T-helper 1 cell (primary cell): ENCODE results near the gene MYO9A.

Source experiments
- DNase-seq, 5 donors: peaks; one replicate each; pipeline ENCODE4 v3.0.0-alpha.2; 2012 to 2020

The MYO9A gene

DNA sequence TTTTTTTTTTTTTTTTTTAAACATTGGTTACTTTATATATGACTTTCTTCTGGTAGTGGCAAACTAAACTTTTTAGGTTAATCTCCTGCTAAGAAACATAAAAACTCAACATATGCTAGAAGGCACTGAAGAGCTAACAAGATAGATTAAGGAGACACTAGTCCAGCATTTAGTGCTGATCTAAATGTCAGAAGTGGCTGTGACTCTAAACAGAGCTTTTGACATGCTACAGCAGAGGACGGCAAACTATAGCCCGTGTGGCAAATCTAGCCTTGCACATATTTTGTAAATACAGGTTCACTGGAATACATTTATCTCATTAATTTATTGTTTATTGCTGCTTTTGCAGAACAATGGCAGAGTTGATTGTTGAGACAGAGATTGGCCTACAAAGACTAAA lies 287.0 kb downstream of the MYO9A start:
- DNase-seq = no peak

DNA sequence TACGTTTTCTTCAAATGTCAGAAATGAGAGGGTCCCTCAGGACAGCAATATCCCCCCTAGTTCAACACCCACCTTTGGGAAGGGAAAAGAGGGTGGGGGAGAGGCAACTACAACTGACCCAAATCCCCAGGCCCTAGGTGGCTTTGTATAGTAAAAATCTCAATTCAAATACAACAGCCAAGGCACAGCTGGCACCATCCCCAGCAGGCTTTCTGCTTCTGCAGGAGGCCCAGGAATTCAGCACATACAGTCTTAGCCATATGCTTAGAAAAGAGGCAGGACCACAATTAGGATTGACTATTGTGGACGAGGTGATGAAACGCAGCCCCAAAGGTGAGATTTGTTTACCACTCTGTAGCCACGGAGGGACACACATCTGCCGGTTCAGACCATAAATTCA lies 291.8 kb downstream of the MYO9A start:
- DNase-seq = no peak

DNA sequence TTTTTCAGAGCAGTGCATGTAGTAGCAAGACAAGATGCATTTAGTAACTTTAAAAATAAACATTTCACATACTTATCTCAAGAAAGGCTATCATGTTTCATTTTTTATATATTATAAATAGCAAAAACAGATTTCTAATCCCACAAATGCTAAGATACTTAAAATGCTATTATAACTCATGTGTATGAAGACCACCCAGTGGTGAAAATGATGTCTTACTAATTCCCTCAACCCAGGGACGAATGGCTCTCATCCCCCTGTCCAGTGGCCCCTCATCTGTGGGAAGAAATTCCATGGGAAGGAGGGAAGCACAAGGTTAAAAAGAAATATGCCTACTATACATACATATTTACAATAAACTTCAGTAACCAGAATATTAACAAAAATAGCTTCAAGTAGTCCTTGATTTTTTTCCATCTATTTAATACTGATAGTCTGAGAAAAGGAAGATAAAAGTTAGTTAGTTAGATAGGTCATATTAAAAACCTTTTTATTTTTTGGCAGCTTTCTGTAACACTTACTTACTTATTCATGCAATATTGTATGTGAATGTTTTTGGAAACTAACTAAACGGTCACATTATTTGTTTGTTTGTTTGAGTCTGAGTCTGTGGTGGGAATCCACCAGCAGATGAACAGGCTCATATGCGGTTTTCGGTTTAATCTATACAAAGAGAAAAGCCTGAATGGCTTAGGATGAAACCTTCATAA lies 292.8 kb downstream of the MYO9A start:
- DNase-seq = no peak

DNA sequence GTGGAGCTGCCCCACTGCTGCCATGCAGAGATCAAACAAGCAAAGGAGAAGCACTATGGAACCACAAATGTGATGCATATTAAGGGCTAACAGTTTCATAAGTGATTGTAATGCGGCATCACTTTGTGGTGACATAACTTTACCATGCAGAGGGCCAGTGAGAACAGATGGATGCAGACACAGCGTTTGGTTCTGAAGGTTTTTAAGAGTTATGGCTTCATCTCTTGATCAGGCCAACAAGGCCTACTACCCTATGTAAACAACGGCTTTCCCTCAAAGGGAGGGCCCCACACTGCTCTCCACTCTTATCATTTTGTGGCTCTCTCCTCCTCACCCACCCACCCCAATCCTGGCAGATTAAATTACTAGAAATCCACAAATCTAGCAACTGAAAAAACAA lies 294.1 kb downstream of the MYO9A start:
- DNase-seq = no peak

DNA sequence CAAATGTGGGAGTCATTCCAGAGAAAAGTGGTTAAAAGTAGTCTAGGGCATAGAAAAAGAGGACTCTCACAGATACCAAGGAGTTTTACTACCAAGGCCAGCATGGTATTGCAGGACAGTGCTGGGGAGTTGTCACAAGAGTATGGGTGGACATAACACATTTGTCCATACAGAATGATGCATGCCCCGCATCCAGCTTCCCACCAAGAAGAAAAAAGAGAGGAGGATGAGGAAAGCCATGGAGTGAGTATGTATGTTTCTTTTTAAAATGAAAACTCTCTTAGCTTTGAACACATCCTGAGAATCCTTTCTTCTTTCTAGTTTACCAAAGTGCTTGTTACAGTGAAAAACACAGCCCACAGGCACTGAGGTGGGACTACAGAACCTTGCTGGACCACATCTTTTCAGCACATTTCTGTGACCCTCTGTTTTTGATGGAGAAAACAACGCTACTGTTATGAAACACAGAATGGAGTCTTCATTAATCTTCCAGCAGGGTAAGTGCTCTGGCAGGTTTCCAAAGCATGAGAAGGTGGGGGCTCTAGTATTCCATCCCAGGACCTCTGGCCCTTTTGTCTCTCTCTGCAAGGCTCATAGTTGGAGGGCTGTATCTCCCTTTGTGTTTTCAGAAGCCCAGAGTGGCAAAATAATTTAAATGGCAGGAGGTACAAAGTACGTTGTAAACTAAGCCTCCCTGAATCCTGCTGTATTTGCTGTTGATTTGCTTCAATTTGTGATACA lies 294.9 kb downstream of the MYO9A start:
- no peak for DNase-seq

DNA sequence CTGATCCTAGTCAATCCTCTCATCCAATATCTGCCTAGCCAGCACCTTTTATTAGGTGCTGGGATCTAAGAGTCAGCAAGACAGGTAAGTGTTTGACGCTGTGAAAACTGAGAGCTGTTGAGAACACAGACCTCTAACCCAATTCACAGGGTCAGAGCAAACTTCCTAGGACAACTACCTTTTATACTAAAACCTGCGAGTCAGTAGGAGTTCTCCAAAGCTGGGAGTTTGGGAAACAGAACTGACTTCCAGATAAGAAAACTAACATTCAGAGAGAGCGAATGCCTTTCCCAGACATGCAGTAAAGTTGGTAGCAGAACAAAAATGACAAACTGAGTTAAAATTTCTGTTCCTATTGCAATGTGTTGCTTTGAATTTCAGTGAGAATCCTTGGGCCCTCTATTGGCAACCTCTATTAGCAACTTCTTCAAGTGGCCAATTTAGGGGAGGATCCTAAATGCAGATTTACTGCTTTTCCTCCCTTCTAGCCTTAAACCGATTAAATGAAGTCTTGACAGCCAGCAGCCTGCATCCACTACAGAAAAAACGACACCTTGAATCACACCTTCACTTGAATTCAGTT lies 296.3 kb downstream of the MYO9A start:
- DNase-seq = no peak

DNA sequence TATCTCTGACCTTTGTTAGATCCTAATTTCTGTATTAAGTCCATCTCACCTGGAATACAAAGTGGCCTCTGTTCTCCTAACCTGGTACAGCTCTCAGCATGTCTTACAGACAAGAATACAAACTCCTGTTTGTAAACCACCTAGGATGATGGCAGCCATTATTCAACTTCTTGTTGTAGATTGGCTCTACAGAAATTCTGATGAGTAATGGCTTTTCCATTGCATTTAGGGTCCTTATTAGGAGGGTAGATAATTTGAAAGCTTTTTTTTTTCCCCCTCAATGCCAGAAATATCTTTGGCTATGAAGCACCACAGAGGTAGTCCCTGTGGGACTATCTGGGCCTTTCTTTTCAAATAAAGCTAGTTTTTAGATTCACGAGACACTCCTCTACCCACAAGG lies 297.8 kb downstream of the MYO9A start:
- no peak for DNase-seq

DNA sequence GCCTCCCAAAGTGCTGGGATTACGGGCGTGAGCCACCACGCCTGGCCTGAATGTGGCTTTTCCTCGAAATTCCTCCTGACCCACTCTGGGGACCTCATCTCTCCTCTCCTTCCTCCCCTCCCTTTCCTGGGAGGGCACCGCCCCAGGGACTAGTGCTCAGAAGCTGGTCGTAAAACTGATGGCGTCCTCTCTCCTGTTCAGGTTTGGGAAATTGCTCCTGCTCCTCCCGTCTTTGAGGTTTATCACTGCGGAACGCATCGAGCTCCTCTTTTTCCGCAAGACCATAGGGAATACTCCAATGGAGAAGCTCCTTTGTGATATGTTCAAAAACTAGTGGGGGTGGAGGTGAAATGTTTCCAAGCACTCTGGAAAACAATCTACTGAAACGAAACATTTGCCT lies 300.6 kb downstream of the MYO9A start:
- no peak for DNase-seq

DNA sequence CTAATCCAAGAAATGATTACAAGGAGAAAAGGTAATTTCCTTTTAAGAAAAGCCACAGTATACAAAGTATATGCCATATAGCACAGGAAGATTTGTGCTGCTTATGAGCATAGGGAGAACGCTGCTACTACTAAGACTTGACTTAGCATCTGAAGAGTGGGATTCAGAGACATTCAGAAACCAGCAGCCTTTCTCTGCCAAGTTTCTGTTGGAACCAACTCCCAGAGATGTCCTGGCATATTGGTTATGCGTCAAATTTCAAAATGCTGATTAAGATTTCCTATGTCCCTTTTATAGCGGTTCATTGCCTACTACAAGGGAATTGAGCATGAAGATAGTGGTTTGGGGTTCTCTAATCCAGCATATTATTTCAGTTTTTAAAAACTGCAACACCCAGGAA lies 302.6 kb downstream of the MYO9A start:
- no peak for DNase-seq

DNA sequence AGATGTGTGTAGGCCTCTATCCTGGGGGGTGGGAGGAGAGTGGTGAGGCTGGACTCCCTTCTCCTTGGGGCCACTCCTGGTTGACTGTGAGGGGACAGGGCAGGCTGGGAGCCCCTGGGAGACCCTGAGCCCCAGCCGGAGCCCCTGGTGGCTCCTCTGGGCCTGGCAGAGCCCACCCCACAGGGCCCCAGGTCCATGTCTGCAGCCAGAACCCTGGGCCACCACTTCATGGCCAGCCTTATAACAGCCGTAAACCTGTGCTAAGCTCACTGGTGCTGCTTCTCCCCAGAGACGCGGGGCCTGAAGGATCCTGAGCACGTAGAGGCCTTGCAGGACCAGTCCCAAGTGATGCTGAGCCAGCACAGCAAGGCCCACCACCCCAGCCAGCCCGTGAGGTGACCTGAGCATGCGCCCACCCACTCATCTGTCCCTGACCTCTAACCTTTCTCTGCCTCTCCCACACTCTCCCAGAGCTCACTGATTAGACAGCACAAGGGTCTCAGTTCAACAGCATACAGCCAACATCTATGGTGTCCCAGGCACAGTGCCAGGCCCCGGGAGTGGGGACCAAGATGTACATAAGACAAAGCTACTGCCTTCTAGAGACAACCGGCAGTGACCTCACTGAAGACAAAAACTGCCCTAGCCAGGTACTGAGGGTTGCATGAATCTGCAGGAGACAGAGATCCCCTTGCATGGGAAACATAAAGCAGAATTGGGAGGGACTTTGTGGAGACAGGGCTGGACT lies 304.1 kb downstream of the MYO9A start:
- DNase-seq = no peak

DNA sequence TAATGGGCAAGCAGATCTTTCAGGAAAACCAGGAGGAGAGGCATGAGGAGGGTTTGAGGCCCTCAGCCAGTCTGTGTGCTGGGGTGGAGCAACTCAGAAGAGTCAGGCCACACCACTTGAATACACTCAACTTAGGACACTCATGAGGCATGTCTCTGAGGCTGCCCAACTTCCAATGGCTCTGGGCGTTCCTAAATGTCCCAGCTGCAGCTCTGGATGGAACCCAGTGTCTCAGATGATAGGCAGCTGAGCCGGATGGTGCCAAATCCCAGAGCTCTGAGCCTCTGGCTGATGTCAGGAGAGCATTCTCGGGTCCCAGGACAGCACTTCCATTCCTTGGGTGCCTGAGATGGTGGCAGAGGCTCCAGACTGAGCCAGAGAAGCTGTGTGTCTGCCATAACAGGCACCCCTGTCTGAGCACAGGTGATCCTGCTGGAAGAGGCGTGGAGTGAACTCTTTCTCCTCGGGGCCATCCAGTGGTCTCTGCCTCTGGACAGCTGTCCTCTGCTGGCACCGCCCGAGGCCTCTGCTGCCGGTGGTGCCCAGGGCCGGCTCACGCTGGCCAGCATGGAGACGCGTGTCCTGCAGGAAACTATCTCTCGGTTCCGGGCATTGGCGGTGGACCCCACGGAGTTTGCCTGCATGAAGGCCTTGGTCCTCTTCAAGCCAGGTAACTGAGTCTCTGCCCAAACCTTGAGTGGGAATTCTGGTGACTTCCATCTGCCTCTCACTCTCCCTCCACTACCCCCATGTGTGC lies 304.8 kb downstream of the MYO9A start:
- no peak for DNase-seq

DNA sequence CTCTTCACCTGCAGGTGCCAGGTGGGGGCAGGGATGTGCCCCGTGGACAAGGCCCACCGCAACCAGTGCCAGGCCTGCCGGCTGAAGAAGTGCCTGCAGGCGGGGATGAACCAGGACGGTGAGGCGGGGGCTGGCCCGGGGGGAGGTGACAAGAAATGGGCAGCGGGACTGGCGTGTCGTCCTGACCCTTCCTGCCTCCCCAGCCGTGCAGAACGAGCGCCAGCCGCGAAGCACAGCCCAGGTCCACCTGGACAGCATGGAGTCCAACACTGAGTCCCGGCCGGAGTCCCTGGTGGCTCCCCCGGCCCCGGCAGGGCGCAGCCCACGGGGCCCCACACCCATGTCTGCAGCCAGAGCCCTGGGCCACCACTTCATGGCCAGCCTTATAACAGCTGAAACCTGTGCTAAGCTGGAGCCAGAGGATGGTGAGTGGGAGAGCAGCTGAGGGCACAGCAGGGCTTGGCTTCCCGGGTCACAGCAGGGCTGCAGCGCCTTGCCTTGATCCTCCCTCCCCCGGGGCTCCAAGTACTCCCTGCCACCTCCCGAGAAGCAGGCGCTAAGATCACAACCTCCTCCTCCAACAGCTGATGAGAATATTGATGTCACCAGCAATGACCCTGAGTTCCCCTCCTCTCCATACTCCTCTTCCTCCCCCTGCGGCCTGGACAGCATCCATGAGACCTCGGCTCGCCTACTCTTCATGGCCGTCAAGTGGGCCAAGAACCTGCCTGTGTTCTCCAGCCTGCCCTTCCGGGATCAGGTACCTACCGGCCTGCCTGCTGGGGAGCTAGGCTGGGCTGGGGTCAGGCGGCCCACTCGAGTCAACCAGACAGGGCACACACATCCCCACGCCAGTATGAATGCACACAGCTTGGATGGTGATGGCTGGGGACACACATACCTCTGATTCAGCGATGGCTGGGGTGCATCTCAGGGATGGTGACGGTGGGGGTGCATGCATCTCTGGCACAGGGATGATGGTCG lies 305.9 kb downstream of the MYO9A start:
- DNase-seq = no peak

DNA sequence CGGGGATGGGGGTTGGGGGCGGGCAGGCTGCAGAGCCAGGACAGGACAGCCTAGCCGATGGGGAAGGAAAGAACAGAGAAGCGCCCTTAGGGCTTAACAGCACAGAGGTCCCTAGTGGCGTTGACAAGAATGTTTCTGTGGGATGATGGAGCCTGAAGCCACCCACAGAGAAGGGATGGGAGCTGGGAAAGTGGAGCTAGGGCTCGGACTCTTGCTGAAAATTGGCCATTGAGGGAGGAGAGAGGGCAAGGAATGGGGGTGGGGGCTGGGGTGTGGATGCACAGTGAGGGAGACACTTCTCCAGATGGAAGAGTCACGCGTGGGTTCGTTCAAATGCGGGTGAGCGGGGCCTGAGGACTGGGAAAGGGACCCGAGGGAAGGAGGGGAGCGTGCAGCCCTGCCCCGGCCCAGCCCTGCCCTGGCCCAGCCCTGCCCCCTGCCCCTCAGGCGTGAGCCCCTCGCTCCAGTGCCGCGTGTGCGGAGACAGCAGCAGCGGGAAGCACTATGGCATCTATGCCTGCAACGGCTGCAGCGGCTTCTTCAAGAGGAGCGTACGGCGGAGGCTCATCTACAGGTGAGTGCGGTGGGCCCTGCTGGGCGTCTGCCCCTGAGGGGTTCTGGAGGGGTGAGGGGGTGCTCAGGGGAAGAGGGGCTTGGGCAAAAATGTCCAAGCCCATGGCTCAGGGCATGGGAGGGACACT lies 306.8 kb downstream of the MYO9A start:
- DNase-seq = no peak

DNA sequence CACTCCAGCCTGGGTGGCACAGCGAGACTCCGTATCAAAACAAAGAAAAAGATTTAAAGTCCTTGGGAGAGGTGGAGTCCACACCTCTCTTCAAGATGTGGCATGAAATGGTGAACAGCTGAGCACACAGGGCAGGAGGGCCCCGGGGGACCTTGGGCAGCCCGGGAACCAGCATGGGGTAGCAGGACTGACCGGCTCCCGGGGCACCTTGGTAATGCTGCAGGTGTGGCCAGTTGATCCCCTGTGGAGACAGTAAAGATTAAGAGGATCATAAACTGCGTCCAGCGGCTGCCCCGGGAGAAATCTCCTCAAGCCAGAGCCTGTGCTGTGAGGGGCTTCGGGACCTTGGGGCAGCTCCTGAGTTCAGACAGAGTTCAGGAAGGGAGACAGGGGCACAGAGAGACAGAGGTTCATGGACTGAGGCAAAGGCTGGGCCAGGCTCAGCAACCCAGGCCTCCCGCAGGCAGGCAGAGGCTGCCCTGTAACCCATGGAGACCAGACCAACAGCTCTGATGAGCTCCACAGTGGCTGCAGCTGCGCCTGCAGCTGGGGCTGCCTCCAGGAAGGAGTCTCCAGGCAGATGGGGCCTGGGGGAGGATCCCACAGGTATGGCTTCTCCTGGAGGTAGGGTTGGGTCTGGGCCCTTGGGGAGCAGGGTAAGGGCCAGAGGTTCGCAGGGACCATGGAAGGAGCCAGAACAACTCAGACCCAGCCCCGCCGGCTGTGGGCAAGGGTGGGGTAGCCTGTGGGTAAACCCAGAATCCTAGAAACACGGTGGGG lies 307.5 kb downstream of the MYO9A start, which contains the start of gene NR2E3:
TSS of gene NR2E3 (plus strand) at position 299 of the 780 bp plus-strand sequence. CDS start at position 489, 190 bp downstream.
- DNase-seq = no peak

DNA sequence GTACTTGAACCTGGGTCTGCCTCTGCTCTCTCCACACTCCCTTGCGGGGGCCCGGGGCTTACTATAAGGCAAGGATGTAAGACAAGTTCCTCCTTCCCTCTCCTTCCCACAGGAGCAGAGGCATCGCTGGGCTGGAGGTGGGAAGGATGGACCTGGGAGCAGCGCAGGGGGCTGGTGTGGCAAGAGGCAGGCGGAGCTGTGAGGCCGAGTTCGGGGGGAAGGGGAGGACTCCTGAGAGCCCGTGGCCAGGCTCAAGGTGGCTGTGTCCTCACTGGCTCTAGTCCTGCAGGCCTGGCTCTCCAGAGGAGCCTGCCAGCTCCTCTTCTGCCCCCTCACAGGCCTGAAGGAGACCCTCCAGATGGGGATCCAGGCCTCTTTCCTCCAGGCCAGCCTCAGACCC lies 308.6 kb downstream of the MYO9A start:
- no peak for DNase-seq

DNA sequence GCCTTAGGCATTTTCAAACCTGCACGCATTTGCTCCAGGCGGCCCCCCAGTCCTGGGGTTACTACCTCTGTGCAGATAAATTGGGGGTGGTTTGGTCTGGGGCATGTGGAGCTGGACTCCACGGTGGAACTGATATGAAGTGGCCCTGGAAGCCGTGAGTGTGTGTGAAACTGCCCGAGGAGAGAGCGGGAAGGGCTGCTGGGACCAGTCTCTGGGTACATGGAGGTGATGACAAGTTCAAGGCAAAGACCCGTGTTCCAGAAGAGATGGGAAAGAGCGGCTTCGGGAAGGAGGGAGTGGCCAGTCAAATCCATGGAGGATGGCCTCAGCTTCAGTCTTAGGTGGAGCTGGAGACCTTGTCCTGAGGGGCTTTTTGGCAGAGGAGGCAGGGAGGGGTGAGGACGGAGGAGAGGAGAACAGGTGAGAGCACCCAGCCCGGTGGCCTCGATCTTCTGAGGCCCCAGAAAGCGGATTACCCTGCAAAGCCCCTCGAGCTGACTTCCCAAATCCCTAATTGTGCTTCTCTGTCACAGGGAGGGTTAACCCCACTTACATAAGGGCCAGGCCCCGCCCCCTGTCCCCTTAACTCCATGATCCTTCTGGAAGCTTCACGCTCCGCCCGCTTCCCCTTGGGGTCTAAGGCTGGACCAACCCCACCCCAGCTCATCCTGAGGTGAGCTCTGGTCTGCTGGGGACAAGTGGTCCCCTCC lies 309.5 kb downstream of the MYO9A start:
- DNase-seq = no peak

DNA sequence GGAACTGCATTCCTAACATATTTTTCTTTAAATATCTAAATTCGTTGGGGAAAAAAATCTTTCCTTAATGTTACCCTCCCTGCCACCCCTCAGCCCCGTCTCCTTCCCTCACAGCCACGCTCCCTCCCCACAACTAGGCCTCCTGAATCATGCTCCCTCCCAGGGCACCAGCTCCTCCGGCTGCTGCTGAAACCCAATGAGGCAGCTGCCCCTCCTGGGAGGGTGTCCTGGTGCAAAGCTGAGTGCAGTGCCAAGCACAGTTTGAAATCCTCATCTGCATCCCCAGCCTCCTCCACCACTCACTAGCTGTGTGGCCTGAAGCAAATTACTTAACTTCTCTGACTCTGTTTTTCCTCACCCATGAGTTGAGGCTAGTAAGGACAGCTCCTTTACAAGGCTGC lies 310.3 kb downstream of the MYO9A start:
- no peak for DNase-seq

DNA sequence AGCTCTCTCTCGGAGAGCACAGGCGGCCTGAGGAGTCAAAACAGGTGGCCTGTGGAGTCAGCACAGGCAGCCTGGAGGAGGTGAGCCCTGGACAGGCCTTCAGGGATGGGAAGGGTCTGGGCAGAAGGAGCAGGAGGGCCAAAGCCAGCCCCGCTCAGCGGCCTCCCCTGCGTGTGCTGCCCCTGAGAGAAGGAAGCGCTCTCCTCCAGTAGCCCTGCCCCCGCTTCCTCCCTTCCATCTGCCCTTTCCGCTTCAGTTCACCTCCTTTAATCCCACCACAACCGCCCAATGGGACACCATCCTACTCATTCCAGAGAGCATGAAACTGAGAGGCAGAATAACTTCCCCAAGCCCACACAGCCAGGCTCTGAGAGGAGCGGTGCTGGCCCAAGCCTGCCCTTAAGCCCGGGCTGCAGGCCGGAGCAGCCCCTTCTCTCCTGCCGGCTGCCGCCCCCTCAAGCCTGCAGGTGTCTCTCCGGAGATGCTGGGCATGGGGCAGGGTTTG lies 310.8 kb downstream of the MYO9A start:
- DNase-seq = no peak

DNA sequence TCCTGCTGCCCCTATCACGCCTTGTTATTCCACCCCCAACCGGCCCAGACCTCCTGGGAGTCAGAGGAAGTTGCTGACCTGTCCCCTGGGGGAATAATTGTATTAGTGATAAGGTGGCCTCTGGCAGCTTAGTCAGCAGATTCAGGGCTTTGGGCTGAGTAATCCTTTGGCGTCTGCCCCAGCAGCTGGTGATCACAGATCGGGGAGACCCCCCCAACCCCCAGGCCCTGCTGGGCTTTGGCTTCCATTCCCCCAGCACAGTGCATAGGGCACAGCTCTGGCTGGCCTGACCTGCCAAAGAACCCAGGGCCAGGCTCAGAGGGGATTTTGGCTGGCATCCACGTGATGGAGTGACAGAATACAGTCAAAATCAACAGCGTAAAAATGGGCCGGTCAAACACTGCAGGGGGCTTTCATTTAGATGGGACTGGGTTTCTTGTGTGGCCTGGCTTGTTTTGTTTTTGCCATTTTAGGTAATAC lies 311.5 kb downstream of the MYO9A start:
- no peak for DNase-seq
